SW 1271 (cell line): ENCODE measurements around the gene CDK12.
"Not testable (repeated sequence)": the region's sequence is repeated elsewhere in the genome, so short reads cannot be mapped to it uniquely, and the experiment has no call there.

Experiments used
- DNase-seq, 2 experiments: peaks; one replicate each; lab custom pipeline; 2025; lab: John Stamatoyannopoulos, UW

The CDK12 gene

DNA sequence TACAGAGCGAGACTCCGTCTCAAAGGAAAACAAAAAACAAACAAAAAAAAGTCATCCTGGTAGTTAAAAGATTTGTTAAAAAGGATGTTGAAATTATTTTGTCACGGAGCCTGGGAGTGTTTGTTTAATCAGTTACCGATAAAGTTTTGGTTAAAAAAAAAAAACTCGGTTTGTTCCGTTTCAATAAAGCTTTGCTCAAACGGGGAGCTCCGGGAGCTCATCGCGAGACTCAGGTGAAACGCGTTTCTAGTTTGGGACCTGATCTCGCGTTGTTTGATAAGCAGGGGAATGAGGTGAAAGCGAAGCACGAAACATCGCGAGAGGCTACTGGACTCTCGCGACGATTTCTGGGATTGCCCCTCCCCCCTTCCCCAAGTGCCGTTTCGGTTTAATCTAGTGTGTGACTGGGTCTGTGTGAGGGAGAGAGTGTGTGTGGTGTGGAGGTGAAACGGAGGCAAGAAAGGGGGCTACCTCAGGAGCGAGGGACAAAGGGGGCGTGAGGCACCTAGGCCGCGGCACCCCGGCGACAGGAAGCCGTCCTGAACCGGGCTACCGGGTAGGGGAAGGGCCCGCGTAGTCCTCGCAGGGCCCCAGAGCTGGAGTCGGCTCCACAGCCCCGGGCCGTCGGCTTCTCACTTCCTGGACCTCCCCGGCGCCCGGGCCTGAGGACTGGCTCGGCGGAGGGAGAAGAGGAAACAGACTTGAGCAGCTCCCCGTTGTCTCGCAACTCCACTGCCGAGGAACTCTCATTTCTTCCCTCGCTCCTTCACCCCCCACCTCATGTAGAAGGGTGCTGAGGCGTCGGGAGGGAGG, at the start of gene CDK12:
Gene CDK12, plus strand, starts transcription at position 374 of the 813 bp plus-strand sequence. CDS start 586 bp downstream, outside the sequence.
- peak; percentile 98 to 99 for DNase-seq

GRCh38 chr17:39416141-39416540, 45.1 kb upstream of the CDK12 start:
- no peak for DNase-seq

DNA sequence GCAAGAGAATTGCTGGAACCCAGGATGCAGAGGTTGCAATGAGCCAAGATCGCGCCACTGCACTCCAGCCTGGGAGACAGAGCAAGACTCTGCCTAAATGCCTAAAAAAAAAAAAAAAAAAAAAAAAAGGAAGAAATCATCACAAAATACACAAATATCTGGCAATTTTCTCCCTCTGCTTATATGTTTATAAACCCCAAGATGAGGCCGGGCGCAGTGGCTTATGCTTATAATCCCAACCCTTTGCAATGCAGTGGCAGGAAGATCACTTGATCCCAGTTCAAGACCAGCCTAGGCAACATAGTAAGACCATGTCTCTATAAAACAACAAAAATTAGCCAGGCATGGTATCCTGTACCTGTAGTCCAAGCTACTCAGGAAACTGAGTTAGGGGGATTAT, 31.7 kb upstream of the CDK12 start:
- no peak for DNase-seq

GRCh38 chr17:39439868-39440267, 21.4 kb upstream of the CDK12 start:
- DNase-seq = not testable (repeated sequence)

GRCh38 chr17:39443326-39443725, 18.0 kb upstream of the CDK12 start:
- no peak for DNase-seq

- no peak for DNase-seq
These were observed 13.7 kb upstream of the CDK12 start for GRCh38 chr17:39447561-39447960.

DNA sequence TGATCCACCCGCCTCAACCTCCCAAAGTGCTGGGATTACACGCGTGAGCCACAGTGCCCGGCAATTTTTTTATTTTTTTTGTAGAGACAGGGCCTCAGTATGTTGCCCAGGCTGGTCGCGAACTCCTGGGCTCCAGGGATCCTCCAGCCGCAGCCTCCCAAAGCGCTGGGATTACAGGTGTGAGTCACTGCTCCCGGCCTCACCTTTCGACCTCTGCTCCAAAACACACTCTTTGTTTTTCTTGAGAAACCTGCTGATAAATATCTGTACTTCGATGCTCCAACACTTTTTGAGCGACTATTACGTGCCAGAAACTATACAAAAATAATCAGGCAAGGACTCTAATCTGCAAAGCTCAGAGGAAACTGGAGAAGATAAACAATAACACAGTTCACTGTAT, 11.2 kb upstream of the CDK12 start:
- DNase-seq = no peak

DNA sequence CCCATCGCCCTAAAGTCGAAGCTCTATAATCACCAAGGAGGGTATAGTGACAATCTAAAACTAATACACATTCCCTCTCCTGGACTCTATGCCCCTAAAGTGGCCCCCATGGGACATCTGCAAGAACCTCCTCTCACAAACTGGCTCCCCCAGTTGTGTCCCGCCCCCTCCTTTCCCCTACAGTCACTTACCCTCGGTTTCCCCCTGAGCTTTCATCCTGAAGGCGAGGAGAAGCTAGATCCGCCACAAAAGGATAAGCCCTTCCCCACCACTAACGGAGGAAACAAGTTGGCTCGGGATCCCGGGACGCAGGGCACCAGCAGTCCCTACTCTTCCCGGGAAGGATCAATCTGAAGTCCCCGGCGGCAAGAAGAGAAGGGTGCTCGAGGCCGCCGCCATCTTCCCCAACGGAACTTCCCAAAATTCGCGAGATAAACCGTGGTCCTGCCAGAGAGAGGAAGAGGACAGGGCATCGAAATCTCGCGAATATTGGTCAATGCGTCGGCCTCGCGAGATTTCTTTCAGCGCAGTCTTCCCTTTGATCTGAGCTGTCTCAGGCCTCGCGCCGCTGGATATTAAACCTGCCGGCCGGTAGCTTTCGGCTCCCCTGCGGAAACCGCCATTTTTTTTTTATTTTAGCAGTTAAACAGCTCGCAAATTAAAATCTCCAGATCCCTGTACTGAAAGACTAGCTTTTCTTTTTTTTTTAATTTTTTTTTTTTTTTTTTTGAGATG, 10.3 kb upstream of the CDK12 start, which contains the start of gene MED1:
Gene MED1, minus strand, starts transcription at position 417 of the 735 bp plus-strand sequence. Its CDS starts 201 bp downstream, at position 216.
- DNase-seq = peak; percentile 96 to 98

- DNase-seq = no peak
These were observed 5.4 kb upstream of the CDK12 start for GRCh38 chr17:39455919-39456318.

GRCh38 chr17:39461926-39462569, 762 bp downstream of the CDK12 start:
- peak in 1 of 2 experiments; percentile 67 for DNase-seq

DNA sequence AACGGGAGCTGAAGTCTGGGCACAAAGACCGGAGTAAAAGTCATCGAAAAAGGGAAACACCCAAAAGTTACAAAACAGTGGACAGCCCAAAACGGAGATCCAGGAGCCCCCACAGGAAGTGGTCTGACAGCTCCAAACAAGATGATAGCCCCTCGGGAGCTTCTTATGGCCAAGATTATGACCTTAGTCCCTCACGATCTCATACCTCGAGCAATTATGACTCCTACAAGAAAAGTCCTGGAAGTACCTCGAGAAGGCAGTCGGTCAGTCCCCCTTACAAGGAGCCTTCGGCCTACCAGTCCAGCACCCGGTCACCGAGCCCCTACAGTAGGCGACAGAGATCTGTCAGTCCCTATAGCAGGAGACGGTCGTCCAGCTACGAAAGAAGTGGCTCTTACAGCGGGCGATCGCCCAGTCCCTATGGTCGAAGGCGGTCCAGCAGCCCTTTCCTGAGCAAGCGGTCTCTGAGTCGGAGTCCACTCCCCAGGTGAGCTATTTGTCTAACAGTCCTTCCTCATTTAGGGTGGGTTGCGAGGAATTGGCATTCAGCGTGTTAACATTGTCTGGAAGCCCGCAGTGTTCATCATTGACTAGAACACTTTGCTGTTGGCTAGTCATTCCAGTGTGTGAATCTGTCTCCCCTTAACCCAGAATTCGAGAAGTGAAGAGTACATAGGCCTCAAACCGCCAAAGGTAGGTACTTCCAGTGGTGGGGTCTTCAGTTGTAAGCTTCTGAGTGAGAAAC, 1.5 kb downstream of the CDK12 start:
- no peak for DNase-seq

GRCh38 chr17:39464639-39465181, 3.4 kb downstream of the CDK12 start:
- DNase-seq = not testable (repeated sequence)

DNA sequence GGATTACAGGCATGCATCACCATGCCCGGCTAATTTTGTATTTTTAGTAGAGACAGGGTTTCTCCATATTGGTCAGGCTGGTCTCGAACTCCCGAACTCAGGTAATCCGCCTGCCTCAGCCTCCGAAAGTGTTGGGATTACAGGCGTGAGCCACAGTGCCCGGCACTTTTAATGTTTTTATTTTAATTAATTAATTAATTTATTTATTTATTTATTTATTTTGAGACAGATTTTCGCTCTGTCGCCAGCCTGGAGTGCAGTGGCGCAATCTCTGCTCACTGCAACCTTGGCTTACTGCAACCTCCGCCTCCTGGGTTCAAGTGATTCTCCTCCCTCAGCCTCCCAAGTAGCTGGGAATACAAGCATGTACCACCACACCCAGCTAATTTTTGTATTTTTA, 7.3 kb downstream of the CDK12 start:
- not testable (repeated sequence) for DNase-seq

DNA sequence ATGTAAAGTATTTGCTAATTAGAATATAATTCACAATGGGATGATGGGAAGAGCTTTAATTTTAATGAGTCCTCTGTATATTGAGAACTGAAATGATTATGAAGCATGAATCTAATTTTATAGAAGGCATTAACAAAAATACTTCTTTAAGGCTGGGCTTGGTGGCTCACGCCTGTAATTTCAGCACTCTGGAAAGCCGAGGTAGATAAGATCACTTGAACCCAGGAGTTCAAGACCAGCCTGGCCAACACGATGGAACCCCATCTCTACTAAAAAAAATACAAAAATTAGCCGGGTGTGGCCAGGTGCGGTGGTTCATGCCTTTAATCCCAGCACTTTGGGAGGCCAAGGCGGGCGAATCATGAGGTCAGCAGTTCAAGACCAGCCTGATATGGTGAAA, 12.0 kb downstream of the CDK12 start:
- DNase-seq = no peak

DNA sequence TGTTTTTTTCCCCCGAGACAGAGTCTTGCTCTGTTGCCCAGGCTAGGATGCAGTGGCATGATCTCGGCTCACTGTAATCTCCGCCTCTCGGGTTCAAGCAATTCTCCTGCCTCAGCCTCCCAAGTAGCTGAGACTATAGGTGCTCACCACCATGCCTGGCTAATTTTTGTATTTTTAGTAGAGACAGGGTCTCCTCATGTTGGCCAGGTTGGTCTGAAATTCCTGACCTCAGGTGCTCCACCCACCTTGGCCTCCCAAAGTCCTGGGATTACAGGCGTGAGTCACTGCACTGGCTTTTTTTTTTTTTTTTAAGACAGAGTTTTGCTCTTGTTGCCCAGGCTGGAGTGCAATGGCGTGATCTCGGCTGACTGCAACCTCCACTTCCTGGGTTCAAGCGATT, 18.3 kb downstream of the CDK12 start:
- not testable (repeated sequence) for DNase-seq

DNA sequence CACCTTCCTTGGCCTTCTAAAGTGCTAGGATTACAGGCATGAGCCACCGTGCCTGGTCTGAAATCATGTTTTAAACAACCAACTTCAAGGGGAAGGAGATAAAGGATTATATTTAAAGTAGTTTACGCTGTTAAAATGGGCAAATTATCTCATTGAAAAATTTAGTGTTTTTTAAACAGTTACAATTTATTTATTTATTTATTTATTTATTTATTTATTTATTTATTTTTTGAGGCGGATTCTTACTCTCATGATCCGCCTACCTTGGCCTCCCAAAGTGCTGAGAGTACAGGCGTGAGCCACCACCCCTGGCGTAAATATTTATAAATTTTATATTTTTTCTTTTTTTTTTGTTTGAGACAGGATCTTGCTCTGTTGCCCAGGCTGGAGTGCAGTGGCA, 22.2 kb downstream of the CDK12 start:
- no peak for DNase-seq

- DNase-seq = no peak
These were observed 22.9 kb downstream of the CDK12 start for GRCh38 chr17:39484178-39484577.

- DNase-seq = peak; percentile 57 to 88
These were observed 24.3 kb downstream of the CDK12 start for GRCh38 chr17:39485555-39485954.

GRCh38 chr17:39486242-39486641, 25.0 kb downstream of the CDK12 start:
- no peak for DNase-seq

- DNase-seq = not testable (repeated sequence)
These were observed 26.2 kb downstream of the CDK12 start for GRCh38 chr17:39487490-39487889.

DNA sequence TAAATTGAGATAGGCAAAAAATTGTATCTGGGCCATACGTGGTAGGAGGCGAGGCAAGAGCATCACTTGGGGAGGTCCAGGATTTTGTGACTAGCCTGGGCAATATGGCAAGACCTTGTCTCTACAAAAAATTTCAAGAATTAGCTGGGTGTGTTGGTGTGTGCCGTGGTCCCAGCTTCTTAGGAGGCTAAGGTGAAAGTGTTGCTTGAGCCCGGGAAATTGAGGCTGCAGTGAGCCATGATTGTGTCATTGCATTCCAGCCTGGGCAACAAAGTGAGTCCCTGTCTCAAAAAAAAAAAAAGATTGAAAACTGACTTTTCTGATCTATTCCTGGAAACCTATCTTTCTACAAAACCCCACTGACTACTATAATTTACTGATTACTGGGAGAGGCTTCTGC, 26.7 kb downstream of the CDK12 start:
- no peak for DNase-seq

DNA sequence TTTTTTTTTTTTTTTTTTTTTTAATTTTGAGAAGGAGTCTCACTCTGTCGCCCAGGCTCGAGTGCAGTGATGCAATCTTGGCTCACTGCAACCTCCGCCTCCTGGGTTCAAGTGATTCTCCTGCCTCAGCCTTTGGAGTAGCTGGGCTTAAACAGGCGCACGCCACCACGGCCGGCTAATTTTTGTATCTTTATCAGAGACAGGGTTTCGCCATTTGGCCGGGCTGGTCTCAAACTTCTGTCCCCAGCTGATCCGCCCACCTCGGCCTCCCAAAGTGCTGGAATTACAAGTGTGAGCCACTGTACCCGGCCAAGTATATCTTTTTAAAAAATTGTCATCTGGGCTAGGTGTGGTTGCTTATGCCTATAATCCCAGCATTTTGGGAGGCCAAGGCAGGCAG, 35.6 kb downstream of the CDK12 start:
- not testable (repeated sequence) for DNase-seq
